Measurements from ENCODE around the gene SBF2. TPM values are rescaled to one million over a fixed set of nuclear protein-coding genes. Genes with fewer than 3 reads are reported as not detected.

Gene SBF2
- total and polyA plus RNA-seq, 2 of the 13 experiments (the other 11 are each of a cell fraction or from before 2014, with no cell fraction given): 24.0 to 45.8 TPM

DNA sequence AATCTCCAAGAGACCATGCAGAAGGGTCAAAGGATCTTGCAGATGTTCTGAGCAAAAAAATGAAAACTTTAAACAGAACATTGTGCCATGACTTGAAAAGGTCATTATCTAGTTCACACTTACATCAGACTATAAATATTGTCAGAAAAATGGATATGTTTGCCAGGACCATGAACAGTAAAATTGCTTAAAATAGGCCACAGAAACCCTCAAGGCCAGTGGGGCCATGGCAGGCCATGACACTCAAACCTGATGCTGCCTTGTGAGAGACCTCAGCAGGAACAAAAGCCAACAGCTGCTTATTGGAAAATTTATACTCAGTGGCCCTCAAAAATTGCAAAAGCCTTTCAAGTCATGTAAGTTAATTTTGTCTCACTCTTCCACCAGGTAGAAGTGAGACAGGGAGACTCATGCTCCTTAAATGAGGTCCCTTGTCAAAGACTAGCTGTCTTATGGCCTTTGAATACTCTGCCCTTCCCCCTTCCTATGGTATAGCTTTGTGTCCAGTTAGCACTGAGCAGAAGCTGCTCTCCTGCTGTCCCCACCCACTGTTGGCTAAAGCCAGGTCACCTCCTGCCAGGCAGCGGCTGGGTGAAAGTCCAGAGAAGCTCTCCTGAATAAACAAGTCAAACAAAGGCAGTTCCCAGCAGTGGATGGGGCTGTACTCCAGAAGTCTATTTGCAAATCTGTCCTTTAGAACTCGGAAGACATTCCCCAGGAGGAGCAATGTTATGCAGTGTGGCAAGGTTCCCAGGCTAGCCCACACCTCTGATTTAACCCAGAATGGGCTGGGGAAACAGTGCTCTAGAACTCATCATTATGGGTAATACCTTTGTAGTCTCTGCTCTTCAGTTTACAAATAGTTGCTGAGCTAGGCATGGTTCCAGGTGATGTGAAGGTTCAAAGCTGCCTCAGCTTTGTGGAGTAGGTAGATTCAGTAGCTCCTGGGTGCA lies 32.3 kb upstream of the SBF2 start (continued):
- TF ChIP-seq KAT7 (CRISPR knock-in tag; IDR thresholded peaks at IDR 0.05; ENCODE audit: borderline replicate concordance) (0 out of 2 replicates have a peak, but pooled peaks have one; percentile 5), ZFP36 (IDR thresholded peaks at IDR 0.05; ENCODE audit: borderline replicate concordance, low read depth, low read length, partially characterized antibody) (no peak), ZNF510 (CRISPR knock-in tag; IDR thresholded peaks at IDR 0.05; ENCODE audit: low read depth) (no peak), KMT2B (CRISPR knock-in tag; IDR thresholded peaks at IDR 0.05) (0 out of 2 replicates have a peak, but pooled peaks have one; percentile 54), SYNCRIP (IDR thresholded peaks at IDR 0.05; ENCODE audit: insufficient read depth, low read depth, low read length) (no peak), SRF (IDR thresholded peaks at IDR 0.05; ENCODE audit: low read depth, low read length) (no peak), ZNF670 (CRISPR knock-in tag; IDR thresholded peaks at IDR 0.05; ENCODE audit: borderline replicate concordance) (peak; percentile 75; the same call in 1 of the 2 replicates), ZNF292 (CRISPR knock-in tag; IDR thresholded peaks at IDR 0.05; ENCODE audit: borderline replicate concordance, low read depth) (peak; percentile 91), ELF4 (CRISPR knock-in tag; IDR thresholded peaks at IDR 0.05; ENCODE audit: borderline replicate concordance) (no peak), RBM22 (optimal IDR thresholded peaks at IDR 0.05; ENCODE audit: low read length) (no peak), HES4 (CRISPR knock-in tag; IDR thresholded peaks at IDR 0.05; ENCODE audit: borderline replicate concordance) (no peak), JARID2 (CRISPR knock-in tag; IDR thresholded peaks at IDR 0.05; ENCODE audit: insufficient replicate concordance) (no peak), EP300 (IDR thresholded peaks at IDR 0.05; ENCODE audit: low read depth in 2 of 2, low read length in 2 of 2) (peak; percentile 36 to 93; a peak in 3 of 4 replicates), EP300 (CRISPR knock-in tag; IDR thresholded peaks at IDR 0.05; ENCODE audit: borderline replicate concordance) (peak; percentile 97), FLYWCH1 (CRISPR knock-in tag; IDR thresholded peaks at IDR 0.05) (no peak), ZEB1 (IDR thresholded peaks at IDR 0.05; ENCODE audit: insufficient replicate concordance, low read depth) (peak; percentile 74), ZNF768 (CRISPR knock-in tag; IDR thresholded peaks at IDR 0.05) (no peak)
- TF ChIP-seq, protein P1, sequence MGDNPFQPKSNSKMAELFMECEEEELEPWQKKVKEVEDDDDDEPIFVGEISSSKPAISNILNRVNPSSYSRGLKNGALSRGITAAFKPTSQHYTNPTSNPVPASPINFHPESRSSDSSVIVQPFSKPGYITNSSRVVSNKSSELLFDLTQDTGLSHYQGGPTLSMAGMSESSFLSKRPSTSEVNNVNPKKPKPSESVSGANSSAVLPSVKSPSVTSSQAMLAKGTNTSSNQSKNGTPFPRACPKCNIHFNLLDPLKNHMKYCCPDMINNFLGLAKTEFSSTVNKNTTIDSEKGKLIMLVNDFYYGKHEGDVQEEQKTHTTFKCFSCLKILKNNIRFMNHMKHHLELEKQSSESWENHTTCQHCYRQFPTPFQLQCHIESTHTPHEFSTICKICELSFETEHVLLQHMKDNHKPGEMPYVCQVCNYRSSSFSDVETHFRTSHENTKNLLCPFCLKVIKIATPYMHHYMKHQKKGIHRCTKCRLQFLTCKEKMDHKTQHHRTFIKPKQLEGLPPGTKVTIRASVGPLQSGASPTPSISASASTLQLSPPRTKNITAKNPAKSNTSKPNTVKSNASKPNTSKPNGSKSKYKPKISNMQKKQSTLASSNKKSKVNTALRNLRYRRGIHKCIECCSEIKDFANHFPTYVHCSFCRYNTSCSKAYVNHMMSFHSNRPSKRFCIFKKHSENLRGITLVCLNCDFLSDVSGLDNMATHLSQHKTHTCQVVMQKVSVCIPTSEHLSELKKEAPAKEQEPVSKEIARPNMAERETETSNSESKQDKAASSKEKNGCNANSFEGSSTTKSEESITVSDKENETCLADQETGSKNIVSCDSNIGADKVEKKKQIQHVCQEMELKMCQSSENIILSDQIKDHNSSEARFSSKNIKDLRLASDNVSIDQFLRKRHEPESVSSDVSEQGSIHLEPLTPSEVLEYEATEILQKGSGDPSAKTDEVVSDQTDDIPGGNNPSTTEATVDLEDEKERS (CRISPR knock-in tag; IDR thresholded peaks at IDR 0.05): peak; percentile 85; the same call in 1 of the 2 replicates
- TF ChIP-seq, protein P2, sequence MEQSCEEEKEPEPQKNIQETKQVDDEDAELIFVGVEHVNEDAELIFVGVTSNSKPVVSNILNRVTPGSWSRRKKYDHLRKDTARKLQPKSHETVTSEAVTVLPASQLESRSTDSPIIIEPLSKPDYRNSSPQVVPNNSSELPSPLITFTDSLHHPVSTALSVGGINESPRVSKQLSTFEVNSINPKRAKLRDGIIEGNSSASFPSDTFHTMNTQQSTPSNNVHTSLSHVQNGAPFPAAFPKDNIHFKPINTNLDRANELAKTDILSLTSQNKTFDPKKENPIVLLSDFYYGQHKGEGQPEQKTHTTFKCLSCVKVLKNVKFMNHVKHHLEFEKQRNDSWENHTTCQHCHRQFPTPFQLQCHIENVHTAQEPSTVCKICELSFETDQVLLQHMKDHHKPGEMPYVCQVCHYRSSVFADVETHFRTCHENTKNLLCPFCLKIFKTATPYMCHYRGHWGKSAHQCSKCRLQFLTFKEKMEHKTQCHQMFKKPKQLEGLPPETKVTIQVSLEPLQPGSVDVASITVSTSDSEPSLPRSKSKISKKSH (CRISPR knock-in tag; IDR thresholded peaks at IDR 0.05; ENCODE audit: borderline replicate concordance): no peak
- TF ChIP-seq, protein P3, sequence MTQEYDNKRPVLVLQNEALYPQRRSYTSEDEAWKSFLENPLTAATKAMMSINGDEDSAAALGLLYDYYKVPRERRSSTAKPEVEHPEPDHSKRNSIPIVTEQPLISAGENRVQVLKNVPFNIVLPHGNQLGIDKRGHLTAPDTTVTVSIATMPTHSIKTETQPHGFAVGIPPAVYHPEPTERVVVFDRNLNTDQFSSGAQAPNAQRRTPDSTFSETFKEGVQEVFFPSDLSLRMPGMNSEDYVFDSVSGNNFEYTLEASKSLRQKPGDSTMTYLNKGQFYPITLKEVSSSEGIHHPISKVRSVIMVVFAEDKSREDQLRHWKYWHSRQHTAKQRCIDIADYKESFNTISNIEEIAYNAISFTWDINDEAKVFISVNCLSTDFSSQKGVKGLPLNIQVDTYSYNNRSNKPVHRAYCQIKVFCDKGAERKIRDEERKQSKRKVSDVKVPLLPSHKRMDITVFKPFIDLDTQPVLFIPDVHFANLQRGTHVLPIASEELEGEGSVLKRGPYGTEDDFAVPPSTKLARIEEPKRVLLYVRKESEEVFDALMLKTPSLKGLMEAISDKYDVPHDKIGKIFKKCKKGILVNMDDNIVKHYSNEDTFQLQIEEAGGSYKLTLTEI (CRISPR knock-in tag; conservative IDR thresholded peaks at IDR 0.05): no peak
